GM23338 (cell line): ENCODE results near the gene ANKRD18B.

Source experiments
- EZH2 ChIP-seq: fragments of 200-600 bp; sonication (generic); IDR thresholded peaks from one replicate; pipeline ENCODE4 v1.8.0; 2017; ENCODE audit warnings: antibody characterized with exemption, mild to moderate bottlenecking, low read depth; ENCODE audit not compliant: unreplicated experiment
- EZH2phosphoT487 ChIP-seq: fragments of 200-600 bp; sonication (generic); IDR thresholded peaks from one replicate; pipeline ENCODE4 v1.8.1; 2018; ENCODE audit warnings: antibody characterized with exemption; ENCODE audit not compliant: unreplicated experiment
- JUNB ChIP-seq: IDR thresholded peaks from one replicate; pipeline ENCODE4 v1.6.1; 2016; ENCODE audit warnings: antibody characterized with exemption; ENCODE audit not compliant: unreplicated experiment
- POLR2AphosphoS5 ChIP-seq: IDR thresholded peaks from 2 replicates; pipeline ENCODE4 v1.6.1; 2016; ENCODE audit warnings: antibody characterized with exemption, low read depth
- ZNF114 ChIP-seq: fragments of 250-450 bp; sonication (Bioruptor Pico); IDR thresholded peaks from 2 replicates; pipeline ENCODE4 v1.5.0; 2020; ENCODE audit warnings: mild to moderate bottlenecking, moderate library complexity
- ZNF331 ChIP-seq: fragments of 250-450 bp; sonication (Bioruptor Pico); IDR thresholded peaks from 2 replicates; pipeline ENCODE4 v1.5.0; 2020; ENCODE audit warnings: low read depth, mild to moderate bottlenecking, moderate library complexity
- TF ChIP-seq, protein P1 (sequence below), 2 experiments: fragments of 200-600 bp in 1 of 2; sonication (generic) in 1 of 2; conservative IDR thresholded peaks; 2 replicates each; pipeline versions ENCODE4 v1.5.1 to v1.6.1; 2016 to 2017; ENCODE audit warnings: antibody characterized with exemption in 2 of 2, low read depth in 2 of 2, mild to moderate bottlenecking in 2 of 2, moderate library complexity in 1 of 2
- TF ChIP-seq, protein P2 (sequence below): IDR thresholded peaks from one replicate; pipeline ENCODE4 v1.6.1; 2018; ENCODE audit warnings: antibody characterized with exemption; ENCODE audit not compliant: unreplicated experiment
- TF ChIP-seq, protein P3 (sequence below): IDR thresholded peaks from 2 replicates; pipeline ENCODE4 v1.6.1; 2016; ENCODE audit warnings: antibody characterized with exemption

DNA sequence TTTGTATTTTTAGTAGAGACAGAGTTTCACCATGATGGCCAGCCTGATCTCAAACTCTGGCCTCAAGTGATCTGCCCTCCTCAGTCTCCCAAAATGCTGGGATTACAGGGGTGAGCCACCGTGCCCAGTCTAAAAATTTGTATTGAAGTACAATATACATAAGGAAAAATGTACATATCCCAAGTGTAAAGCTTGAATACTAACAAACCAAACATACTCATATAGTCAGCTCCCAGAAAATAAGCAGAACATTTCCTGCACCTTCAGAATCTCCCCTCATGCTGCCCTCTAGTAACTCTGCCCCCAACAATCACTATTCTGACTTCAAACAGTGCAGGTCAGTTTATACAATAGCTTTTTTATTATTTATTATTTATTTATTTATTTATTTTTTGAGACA is 48.7 kb upstream of the ANKRD18B start:
- no peak for TF ChIP-seq POLR2AphosphoS5
- TF ChIP-seq, protein P1, sequence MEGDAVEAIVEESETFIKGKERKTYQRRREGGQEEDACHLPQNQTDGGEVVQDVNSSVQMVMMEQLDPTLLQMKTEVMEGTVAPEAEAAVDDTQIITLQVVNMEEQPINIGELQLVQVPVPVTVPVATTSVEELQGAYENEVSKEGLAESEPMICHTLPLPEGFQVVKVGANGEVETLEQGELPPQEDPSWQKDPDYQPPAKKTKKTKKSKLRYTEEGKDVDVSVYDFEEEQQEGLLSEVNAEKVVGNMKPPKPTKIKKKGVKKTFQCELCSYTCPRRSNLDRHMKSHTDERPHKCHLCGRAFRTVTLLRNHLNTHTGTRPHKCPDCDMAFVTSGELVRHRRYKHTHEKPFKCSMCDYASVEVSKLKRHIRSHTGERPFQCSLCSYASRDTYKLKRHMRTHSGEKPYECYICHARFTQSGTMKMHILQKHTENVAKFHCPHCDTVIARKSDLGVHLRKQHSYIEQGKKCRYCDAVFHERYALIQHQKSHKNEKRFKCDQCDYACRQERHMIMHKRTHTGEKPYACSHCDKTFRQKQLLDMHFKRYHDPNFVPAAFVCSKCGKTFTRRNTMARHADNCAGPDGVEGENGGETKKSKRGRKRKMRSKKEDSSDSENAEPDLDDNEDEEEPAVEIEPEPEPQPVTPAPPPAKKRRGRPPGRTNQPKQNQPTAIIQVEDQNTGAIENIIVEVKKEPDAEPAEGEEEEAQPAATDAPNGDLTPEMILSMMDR (conservative IDR thresholded peaks at IDR 0.05; ENCODE audit: low read depth in 2 of 2): no peak
- TF ChIP-seq EZH2phosphoT487: no peak
- TF ChIP-seq, protein P2, sequence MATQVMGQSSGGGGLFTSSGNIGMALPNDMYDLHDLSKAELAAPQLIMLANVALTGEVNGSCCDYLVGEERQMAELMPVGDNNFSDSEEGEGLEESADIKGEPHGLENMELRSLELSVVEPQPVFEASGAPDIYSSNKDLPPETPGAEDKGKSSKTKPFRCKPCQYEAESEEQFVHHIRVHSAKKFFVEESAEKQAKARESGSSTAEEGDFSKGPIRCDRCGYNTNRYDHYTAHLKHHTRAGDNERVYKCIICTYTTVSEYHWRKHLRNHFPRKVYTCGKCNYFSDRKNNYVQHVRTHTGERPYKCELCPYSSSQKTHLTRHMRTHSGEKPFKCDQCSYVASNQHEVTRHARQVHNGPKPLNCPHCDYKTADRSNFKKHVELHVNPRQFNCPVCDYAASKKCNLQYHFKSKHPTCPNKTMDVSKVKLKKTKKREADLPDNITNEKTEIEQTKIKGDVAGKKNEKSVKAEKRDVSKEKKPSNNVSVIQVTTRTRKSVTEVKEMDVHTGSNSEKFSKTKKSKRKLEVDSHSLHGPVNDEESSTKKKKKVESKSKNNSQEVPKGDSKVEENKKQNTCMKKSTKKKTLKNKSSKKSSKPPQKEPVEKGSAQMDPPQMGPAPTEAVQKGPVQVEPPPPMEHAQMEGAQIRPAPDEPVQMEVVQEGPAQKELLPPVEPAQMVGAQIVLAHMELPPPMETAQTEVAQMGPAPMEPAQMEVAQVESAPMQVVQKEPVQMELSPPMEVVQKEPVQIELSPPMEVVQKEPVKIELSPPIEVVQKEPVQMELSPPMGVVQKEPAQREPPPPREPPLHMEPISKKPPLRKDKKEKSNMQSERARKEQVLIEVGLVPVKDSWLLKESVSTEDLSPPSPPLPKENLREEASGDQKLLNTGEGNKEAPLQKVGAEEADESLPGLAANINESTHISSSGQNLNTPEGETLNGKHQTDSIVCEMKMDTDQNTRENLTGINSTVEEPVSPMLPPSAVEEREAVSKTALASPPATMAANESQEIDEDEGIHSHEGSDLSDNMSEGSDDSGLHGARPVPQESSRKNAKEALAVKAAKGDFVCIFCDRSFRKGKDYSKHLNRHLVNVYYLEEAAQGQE: no peak
- no peak for TF ChIP-seq ZNF331 (CRISPR knock-in tag)
- no peak for TF ChIP-seq EZH2
- no peak for TF ChIP-seq ZNF114 (CRISPR knock-in tag)
- TF ChIP-seq, protein P3, sequence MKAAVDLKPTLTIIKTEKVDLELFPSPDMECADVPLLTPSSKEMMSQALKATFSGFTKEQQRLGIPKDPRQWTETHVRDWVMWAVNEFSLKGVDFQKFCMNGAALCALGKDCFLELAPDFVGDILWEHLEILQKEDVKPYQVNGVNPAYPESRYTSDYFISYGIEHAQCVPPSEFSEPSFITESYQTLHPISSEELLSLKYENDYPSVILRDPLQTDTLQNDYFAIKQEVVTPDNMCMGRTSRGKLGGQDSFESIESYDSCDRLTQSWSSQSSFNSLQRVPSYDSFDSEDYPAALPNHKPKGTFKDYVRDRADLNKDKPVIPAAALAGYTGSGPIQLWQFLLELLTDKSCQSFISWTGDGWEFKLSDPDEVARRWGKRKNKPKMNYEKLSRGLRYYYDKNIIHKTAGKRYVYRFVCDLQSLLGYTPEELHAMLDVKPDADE: no peak
- no peak for TF ChIP-seq JUNB
